GM23338 (cell line): ENCODE measurements around the gene F7.

Experiments
- CREB1 ChIP-seq: fragments of 250-450 bp; sonication (Bioruptor Pico); IDR thresholded peaks from 2 replicates; pipeline ENCODE4 v1.5.0; 2020; ENCODE audit warnings: low read depth, mild to moderate bottlenecking, moderate library complexity
- CTCF ChIP-seq, 2 experiments: fragments of 200-600 bp in 1 of 2; sonication (generic) in 1 of 2; conservative IDR thresholded peaks; 2 replicates each; pipeline versions ENCODE4 v1.5.1 to v1.6.1; 2016 to 2017; ENCODE audit warnings: antibody characterized with exemption in 2 of 2, low read depth in 2 of 2, mild to moderate bottlenecking in 2 of 2, moderate library complexity in 1 of 2
- EZH2 ChIP-seq: fragments of 200-600 bp; sonication (generic); IDR thresholded peaks from one replicate; pipeline ENCODE4 v1.8.0; 2017; ENCODE audit warnings: antibody characterized with exemption, mild to moderate bottlenecking, low read depth; ENCODE audit not compliant: unreplicated experiment
- EZH2phosphoT487 ChIP-seq: fragments of 200-600 bp; sonication (generic); IDR thresholded peaks from one replicate; pipeline ENCODE4 v1.8.1; 2018; ENCODE audit warnings: antibody characterized with exemption; ENCODE audit not compliant: unreplicated experiment
- JUNB ChIP-seq: IDR thresholded peaks from one replicate; pipeline ENCODE4 v1.6.1; 2016; ENCODE audit warnings: antibody characterized with exemption; ENCODE audit not compliant: unreplicated experiment
- NANOG ChIP-seq: IDR thresholded peaks from 2 replicates; pipeline ENCODE4 v1.6.1; 2016; ENCODE audit warnings: antibody characterized with exemption, borderline replicate concordance
- POLR2AphosphoS5 ChIP-seq: IDR thresholded peaks from 2 replicates; pipeline ENCODE4 v1.6.1; 2016; ENCODE audit warnings: antibody characterized with exemption, low read depth
- REST ChIP-seq: IDR thresholded peaks from one replicate; pipeline ENCODE4 v1.6.1; 2018; ENCODE audit warnings: antibody characterized with exemption; ENCODE audit not compliant: unreplicated experiment
- STAT1 ChIP-seq: IDR thresholded peaks from one replicate; pipeline ENCODE4 v1.6.1; 2016; ENCODE audit warnings: antibody characterized with exemption; ENCODE audit not compliant: unreplicated experiment
- ZNF114 ChIP-seq: fragments of 250-450 bp; sonication (Bioruptor Pico); IDR thresholded peaks from 2 replicates; pipeline ENCODE4 v1.5.0; 2020; ENCODE audit warnings: mild to moderate bottlenecking, moderate library complexity
- ZNF331 ChIP-seq: fragments of 250-450 bp; sonication (Bioruptor Pico); IDR thresholded peaks from 2 replicates; pipeline ENCODE4 v1.5.0; 2020; ENCODE audit warnings: low read depth, mild to moderate bottlenecking, moderate library complexity

DNA sequence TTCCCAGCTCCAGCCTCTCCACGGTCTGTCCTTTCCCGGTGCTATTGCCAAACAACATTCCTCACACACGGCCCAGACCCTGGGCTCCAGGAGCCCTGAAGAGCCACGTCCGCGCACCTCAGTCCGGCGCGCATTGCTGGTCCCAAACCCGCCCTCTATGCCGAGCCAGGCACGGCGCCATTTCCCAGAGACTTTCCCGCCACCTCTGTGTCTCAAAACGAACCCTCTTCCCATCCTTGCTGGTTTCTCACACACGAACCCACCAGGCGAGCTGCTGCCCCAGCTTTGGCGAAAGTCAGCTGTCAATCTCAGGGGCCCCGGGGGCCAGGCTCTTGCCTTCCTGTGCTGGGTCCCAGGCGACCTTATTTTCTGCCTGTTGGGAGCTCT, 28.0 kb upstream of the F7 start:
- TF ChIP-seq REST, result no peak
- TF ChIP-seq CTCF (conservative IDR thresholded peaks at IDR 0.05; ENCODE audit: low read depth in 2 of 2), result no peak
- TF ChIP-seq POLR2AphosphoS5, result no peak
- TF ChIP-seq EZH2, result no peak
- TF ChIP-seq EZH2phosphoT487, result no peak
- no peak for TF ChIP-seq ZNF331 (CRISPR knock-in tag)
- TF ChIP-seq NANOG, result no peak
- TF ChIP-seq JUNB, result no peak
- no peak for TF ChIP-seq CREB1
- no peak for TF ChIP-seq STAT1
- no peak for TF ChIP-seq ZNF114 (CRISPR knock-in tag)
